ENCODE results near the gene KDM6B.

KDM6B gene

DNA sequence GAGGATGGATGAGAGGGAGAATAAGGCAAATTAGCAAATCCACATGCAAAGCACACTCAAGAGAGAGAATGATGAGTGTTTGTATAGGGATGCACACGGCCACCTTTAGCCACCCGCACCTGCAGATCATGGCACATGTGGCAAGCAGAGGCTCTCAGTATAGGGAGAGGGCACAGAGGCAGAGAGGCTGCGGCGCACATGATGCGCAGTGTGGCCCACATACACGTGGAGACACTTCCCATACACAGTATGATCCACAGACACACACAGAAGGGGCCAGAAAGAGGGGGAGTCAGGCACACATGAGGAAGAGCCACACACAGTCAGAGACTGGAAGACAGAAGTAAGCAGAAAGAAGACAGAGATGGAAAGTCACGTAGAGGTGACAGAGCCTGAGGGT is 48.1 kb downstream of the KDM6B start:
- no peak for DNase-seq

DNA sequence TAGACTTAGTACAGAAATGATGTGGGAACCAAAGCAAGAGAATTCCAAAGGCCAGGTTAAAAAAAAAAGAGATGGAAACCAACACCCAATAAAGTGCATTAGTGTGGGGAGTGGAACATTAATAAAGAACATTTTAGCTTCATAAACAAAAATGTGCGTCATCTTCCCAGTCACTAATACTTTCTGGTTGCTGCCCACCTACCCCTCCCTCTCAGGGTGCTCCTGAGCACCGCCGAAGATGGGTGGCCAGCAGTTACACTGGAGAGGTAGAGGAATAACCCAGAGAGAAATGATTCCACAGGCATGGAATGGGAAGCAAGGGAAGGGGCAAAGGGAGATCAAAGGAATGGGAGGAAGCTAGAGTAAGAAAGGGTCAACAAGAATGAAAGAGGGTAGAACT is 48.6 kb downstream of the KDM6B start:
- DNase-seq, result no peak
